ENCODE results near the gene PLCH1. TPM values are rescaled to one million over a fixed set of nuclear protein-coding genes. Genes with fewer than 3 reads are reported as not detected.

The PLCH1 gene
- total RNA-seq, 1 experiment from 2014 or later = 0.34 TPM

GRCh38 chr3:155492841-155493240 lies 252.0 kb downstream of the PLCH1 start:
- Histone ChIP-seq H2AFZ (ENCODE audit: low read length) (no peak overlapping the region), H3K4me3 (ENCODE audit: low read length) (no peak overlapping the region), H3K27me3 (ENCODE audit: low read length) (no peaks in the 10 kb centered on the region), H3K9me3 (ENCODE audit: low read length) (no peaks in the 10 kb centered on the region), H3K9ac (ENCODE audit: low read length) (no peak overlapping the region), H3K4me1 (ENCODE audit: low read length) (peaks cover 6% of the 10 kb centered on the region), H4K20me1 (ENCODE audit: insufficient read depth, low read depth, low read length) (no peaks in the 10 kb centered on the region), H3K27ac (ENCODE audit: low read length) (no peak overlapping the region), H3K79me2 (ENCODE audit: low read length) (no peaks in the 10 kb centered on the region), H3K4me2 (ENCODE audit: low read depth, low read length, poor library complexity, severe bottlenecking) (no peak overlapping the region), H3K9me2 (replicated peaks; ENCODE audit: insufficient read depth, low read length) (no peaks in the 10 kb centered on the region), H3K36me3 (ENCODE audit: insufficient read depth, low read length) (no peaks in the 10 kb centered on the region)
- DNase-seq = no peak

- H3K9me3 ChIP-seq (ENCODE audit: low read length) = no peaks in the 10 kb centered on the region
- no peaks in the 10 kb centered on the region for H3K79me2 ChIP-seq (ENCODE audit: low read length)
- H3K4me1 ChIP-seq (ENCODE audit: low read length) = peaks cover 6% of the 10 kb centered on the region
- H3K4me2 ChIP-seq (ENCODE audit: low read depth, low read length, poor library complexity, severe bottlenecking) = no peak overlapping the region
- H3K9ac ChIP-seq (ENCODE audit: low read length) = no peak overlapping the region
- H3K27ac ChIP-seq (ENCODE audit: low read length) = no peak overlapping the region
- H2AFZ ChIP-seq (ENCODE audit: low read length) = no peak overlapping the region
- H3K9me2 ChIP-seq (replicated peaks; ENCODE audit: insufficient read depth, low read length) = no peaks in the 10 kb centered on the region
- H4K20me1 ChIP-seq (ENCODE audit: insufficient read depth, low read depth, low read length) = no peaks in the 10 kb centered on the region
- H3K27me3 ChIP-seq (ENCODE audit: low read length) = no peaks in the 10 kb centered on the region
- no peak overlapping the region for H3K4me3 ChIP-seq (ENCODE audit: low read length)
- peak; percentile 47 for DNase-seq
- no peaks in the 10 kb centered on the region for H3K36me3 ChIP-seq (ENCODE audit: insufficient read depth, low read length)
Measured at GRCh38 chr3:155491696-155492095, 253.2 kb downstream of the PLCH1 start.

DNA sequence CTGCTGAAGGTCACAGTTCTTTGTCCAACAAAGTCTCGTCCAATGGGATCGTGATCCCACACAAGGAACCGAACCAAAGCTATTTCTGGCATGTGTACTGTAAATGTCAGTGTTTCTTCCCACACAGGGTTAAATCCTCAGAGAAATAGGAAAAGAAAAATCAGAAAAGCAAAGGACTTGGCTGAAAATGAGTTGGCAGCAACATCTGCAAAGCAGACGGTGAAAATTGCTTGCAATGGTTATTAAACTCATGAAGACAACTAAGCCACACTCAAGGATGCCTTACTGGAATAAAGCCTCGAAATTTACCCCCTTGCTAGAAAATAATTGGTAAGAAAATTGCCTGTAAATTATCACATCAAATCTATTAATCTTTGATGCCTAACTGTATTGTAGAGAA lies 256.2 kb downstream of the PLCH1 start:
- no peak overlapping the region for H3K4me2 ChIP-seq (ENCODE audit: low read depth, low read length, poor library complexity, severe bottlenecking)
- H3K27me3 ChIP-seq (ENCODE audit: low read length) = no peaks in the 10 kb centered on the region
- H3K9me3 ChIP-seq (ENCODE audit: low read length) = no peaks in the 10 kb centered on the region
- no peak overlapping the region for H3K4me3 ChIP-seq (ENCODE audit: low read length)
- no peak overlapping the region for H2AFZ ChIP-seq (ENCODE audit: low read length)
- no peaks in the 10 kb centered on the region for H4K20me1 ChIP-seq (ENCODE audit: insufficient read depth, low read depth, low read length)
- no peak overlapping the region for H3K27ac ChIP-seq (ENCODE audit: low read length)
- no peaks in the 10 kb centered on the region for H3K4me1 ChIP-seq (ENCODE audit: low read length)
- H3K9me2 ChIP-seq (replicated peaks; ENCODE audit: insufficient read depth, low read length) = no peaks in the 10 kb centered on the region
- no peak for DNase-seq
- H3K79me2 ChIP-seq (ENCODE audit: low read length) = no peaks in the 10 kb centered on the region
- H3K36me3 ChIP-seq (ENCODE audit: insufficient read depth, low read length) = no peaks in the 10 kb centered on the region
- H3K9ac ChIP-seq (ENCODE audit: low read length) = no peak overlapping the region

GRCh38 chr3:155485897-155486296 lies 259.0 kb downstream of the PLCH1 start:
- H4K20me1 ChIP-seq (ENCODE audit: insufficient read depth, low read depth, low read length) = no peaks in the 10 kb centered on the region
- H3K36me3 ChIP-seq (ENCODE audit: insufficient read depth, low read length) = no peaks in the 10 kb centered on the region
- DNase-seq = no peak
- no peak overlapping the region for H3K4me2 ChIP-seq (ENCODE audit: low read depth, low read length, poor library complexity, severe bottlenecking)
- no peak overlapping the region for H2AFZ ChIP-seq (ENCODE audit: low read length)
- no peaks in the 10 kb centered on the region for H3K79me2 ChIP-seq (ENCODE audit: low read length)
- no peaks in the 10 kb centered on the region for H3K4me1 ChIP-seq (ENCODE audit: low read length)
- H3K9me3 ChIP-seq (ENCODE audit: low read length) = no peaks in the 10 kb centered on the region
- no peaks in the 10 kb centered on the region for H3K27me3 ChIP-seq (ENCODE audit: low read length)
- no peak overlapping the region for H3K9ac ChIP-seq (ENCODE audit: low read length)
- no peaks in the 10 kb centered on the region for H3K9me2 ChIP-seq (replicated peaks; ENCODE audit: insufficient read depth, low read length)
- H3K27ac ChIP-seq (ENCODE audit: low read length) = no peak overlapping the region
- H3K4me3 ChIP-seq (ENCODE audit: low read length) = no peak overlapping the region

DNA sequence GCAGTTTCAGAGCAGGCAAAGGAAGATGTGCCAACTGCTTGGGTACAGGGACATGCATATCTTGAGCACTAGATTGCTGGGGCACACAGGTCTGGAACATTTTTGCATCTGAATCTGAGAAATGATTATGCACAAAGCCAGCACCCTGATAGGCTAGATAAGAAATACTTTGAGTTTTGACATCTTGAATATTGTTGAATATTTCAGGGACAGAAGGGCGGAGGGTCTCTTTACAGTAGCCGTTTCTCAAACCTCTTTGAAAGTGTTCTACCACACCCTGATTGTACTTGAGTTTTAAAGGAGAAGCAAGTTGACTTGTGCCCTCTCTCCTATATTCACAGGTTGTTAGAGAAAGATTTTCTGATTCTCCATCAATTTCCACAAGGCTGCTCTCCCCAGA lies 263.3 kb downstream of the PLCH1 start:
- Histone ChIP-seq H3K27ac (ENCODE audit: low read length) (no peak overlapping the region), H4K20me1 (ENCODE audit: insufficient read depth, low read depth, low read length) (no peaks in the 10 kb centered on the region), H3K9me2 (replicated peaks; ENCODE audit: insufficient read depth, low read length) (no peaks in the 10 kb centered on the region), H3K27me3 (ENCODE audit: low read length) (no peaks in the 10 kb centered on the region), H3K36me3 (ENCODE audit: insufficient read depth, low read length) (no peaks in the 10 kb centered on the region), H3K9me3 (ENCODE audit: low read length) (no peaks in the 10 kb centered on the region), H3K4me3 (ENCODE audit: low read length) (no peak overlapping the region), H3K9ac (ENCODE audit: low read length) (no peak overlapping the region), H3K4me2 (ENCODE audit: low read depth, low read length, poor library complexity, severe bottlenecking) (no peak overlapping the region), H3K79me2 (ENCODE audit: low read length) (no peaks in the 10 kb centered on the region), H2AFZ (ENCODE audit: low read length) (no peak overlapping the region), H3K4me1 (ENCODE audit: low read length) (no peaks in the 10 kb centered on the region)
- DNase-seq = no peak

DNA sequence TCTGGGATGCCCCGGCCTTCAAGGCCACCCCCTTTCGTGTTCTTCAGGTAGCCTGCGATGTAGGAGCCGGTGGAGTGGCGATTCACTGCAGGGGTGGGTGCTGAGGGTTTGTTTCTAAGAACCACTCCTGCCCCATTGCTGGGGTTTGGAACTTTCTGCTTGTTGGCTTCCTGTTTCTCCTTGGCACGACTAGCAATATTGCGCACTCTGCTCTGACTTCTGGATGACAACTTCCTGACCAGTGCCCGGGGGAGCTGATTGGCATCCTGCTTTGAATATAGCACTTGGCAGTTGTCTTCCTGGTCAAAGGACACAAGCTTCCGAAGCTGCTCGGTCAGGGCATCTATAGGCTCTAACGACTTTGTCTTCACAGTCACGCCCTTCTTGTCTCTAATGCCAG lies 263.8 kb downstream of the PLCH1 start:
- H3K9me3 ChIP-seq (ENCODE audit: low read length) = no peaks in the 10 kb centered on the region
- no peak overlapping the region for H3K4me2 ChIP-seq (ENCODE audit: low read depth, low read length, poor library complexity, severe bottlenecking)
- DNase-seq = no peak
- no peak overlapping the region for H3K9ac ChIP-seq (ENCODE audit: low read length)
- H3K4me1 ChIP-seq (ENCODE audit: low read length) = no peaks in the 10 kb centered on the region
- H3K27me3 ChIP-seq (ENCODE audit: low read length) = no peaks in the 10 kb centered on the region
- H3K27ac ChIP-seq (ENCODE audit: low read length) = no peak overlapping the region
- no peaks in the 10 kb centered on the region for H3K9me2 ChIP-seq (replicated peaks; ENCODE audit: insufficient read depth, low read length)
- no peaks in the 10 kb centered on the region for H3K36me3 ChIP-seq (ENCODE audit: insufficient read depth, low read length)
- no peak overlapping the region for H2AFZ ChIP-seq (ENCODE audit: low read length)
- no peak overlapping the region for H3K4me3 ChIP-seq (ENCODE audit: low read length)
- no peaks in the 10 kb centered on the region for H4K20me1 ChIP-seq (ENCODE audit: insufficient read depth, low read depth, low read length)
- no peaks in the 10 kb centered on the region for H3K79me2 ChIP-seq (ENCODE audit: low read length)

DNA sequence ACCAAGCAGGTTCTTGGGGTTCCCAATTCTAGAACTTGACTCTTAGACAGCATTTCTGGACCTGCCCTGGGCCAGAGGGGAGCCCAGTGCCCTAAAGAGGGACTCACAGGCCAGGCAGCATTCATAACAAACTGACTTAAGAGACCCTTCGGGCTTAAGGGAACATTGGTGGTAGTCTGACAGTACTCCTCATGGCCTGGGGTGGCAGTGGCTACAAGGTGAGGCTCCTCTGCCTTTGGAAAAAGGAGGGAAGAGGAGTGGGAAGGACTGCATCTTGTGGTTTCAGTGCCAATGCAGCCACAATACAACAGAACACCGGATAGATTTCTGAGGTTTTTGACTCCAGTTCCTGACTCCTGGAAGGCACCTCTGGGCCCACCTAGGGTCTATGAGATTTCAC lies 279.2 kb downstream of the PLCH1 start:
- H4K20me1 ChIP-seq (ENCODE audit: insufficient read depth, low read depth, low read length) = no peaks in the 10 kb centered on the region
- no peak overlapping the region for H3K4me3 ChIP-seq (ENCODE audit: low read length)
- no peaks in the 10 kb centered on the region for H3K9me2 ChIP-seq (replicated peaks; ENCODE audit: insufficient read depth, low read length)
- H3K4me2 ChIP-seq (ENCODE audit: low read depth, low read length, poor library complexity, severe bottlenecking) = no peak overlapping the region
- no peak overlapping the region for H3K27ac ChIP-seq (ENCODE audit: low read length)
- H3K9me3 ChIP-seq (ENCODE audit: low read length) = no peaks in the 10 kb centered on the region
- no peaks in the 10 kb centered on the region for H3K36me3 ChIP-seq (ENCODE audit: insufficient read depth, low read length)
- no peak overlapping the region for H2AFZ ChIP-seq (ENCODE audit: low read length)
- no peaks in the 10 kb centered on the region for H3K27me3 ChIP-seq (ENCODE audit: low read length)
- no peaks in the 10 kb centered on the region for H3K4me1 ChIP-seq (ENCODE audit: low read length)
- DNase-seq = no peak
- H3K79me2 ChIP-seq (ENCODE audit: low read length) = no peaks in the 10 kb centered on the region
- no peak overlapping the region for H3K9ac ChIP-seq (ENCODE audit: low read length)

GRCh38 chr3:155462672-155463071 lies 282.2 kb downstream of the PLCH1 start:
- Histone ChIP-seq H3K9me3 (ENCODE audit: low read length) (no peaks in the 10 kb centered on the region), H4K20me1 (ENCODE audit: insufficient read depth, low read depth, low read length) (no peaks in the 10 kb centered on the region), H3K36me3 (ENCODE audit: insufficient read depth, low read length) (no peaks in the 10 kb centered on the region), H3K79me2 (ENCODE audit: low read length) (no peaks in the 10 kb centered on the region), H3K4me3 (ENCODE audit: low read length) (no peak overlapping the region), H2AFZ (ENCODE audit: low read length) (no peak overlapping the region), H3K9me2 (replicated peaks; ENCODE audit: insufficient read depth, low read length) (no peaks in the 10 kb centered on the region), H3K27me3 (ENCODE audit: low read length) (no peaks in the 10 kb centered on the region), H3K27ac (ENCODE audit: low read length) (no peak overlapping the region), H3K9ac (ENCODE audit: low read length) (no peak overlapping the region), H3K4me2 (ENCODE audit: low read depth, low read length, poor library complexity, severe bottlenecking) (no peak overlapping the region), H3K4me1 (ENCODE audit: low read length) (no peaks in the 10 kb centered on the region)
- no peak for DNase-seq

DNA sequence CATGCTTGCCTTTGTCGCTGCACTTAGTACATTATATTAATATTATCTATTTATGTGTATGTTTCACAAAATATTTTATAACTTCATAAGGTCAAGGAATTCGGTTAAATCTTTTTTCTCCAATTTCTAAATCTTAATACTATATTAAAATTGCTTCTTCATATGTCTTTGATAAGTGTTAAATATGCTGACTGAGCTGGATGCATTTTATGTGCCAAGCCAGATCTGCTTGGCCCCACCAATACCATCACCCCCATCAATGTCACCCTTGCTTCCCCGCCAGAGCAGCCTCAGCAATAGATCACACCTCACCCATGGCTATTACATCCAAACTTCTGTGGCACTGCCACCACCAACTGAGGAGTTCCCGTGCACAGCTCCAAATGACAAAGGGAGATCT lies 287.3 kb downstream of the PLCH1 start:
- Histone ChIP-seq H3K27ac (ENCODE audit: low read length) (no peak overlapping the region), H3K9me2 (replicated peaks; ENCODE audit: insufficient read depth, low read length) (no peaks in the 10 kb centered on the region), H3K4me3 (ENCODE audit: low read length) (no peak overlapping the region), H3K9me3 (ENCODE audit: low read length) (no peaks in the 10 kb centered on the region), H3K79me2 (ENCODE audit: low read length) (no peaks in the 10 kb centered on the region), H2AFZ (ENCODE audit: low read length) (no peak overlapping the region), H3K4me2 (ENCODE audit: low read depth, low read length, poor library complexity, severe bottlenecking) (no peak overlapping the region), H4K20me1 (ENCODE audit: insufficient read depth, low read depth, low read length) (no peaks in the 10 kb centered on the region), H3K9ac (ENCODE audit: low read length) (no peak overlapping the region), H3K27me3 (ENCODE audit: low read length) (no peaks in the 10 kb centered on the region), H3K36me3 (ENCODE audit: insufficient read depth, low read length) (no peaks in the 10 kb centered on the region), H3K4me1 (ENCODE audit: low read length) (no peaks in the 10 kb centered on the region)
- DNase-seq = no peak

Data from Karpas-422 (cell line).